Measurements from ENCODE around the gene FAM193A.

FAM193A gene

DNA sequence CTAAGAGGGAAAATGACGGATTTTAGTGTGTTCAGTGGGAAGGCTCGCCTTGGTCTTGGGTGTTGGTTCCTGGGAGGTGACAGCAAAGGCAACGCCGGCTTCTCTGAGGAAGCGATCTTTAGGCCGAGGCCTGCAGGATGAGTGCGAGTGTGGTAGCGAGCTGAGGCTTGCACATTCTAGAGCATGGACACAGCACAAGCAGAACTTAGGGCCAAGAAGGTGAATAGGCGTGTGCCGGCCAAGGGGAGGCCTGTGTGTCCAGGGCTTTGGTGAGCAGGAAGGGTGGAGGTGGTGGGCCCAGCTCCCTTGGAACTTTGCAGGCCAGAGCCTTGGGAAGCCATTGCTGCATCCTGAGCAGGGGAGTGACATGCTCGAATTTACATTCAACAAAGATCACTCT, 151.8 kb downstream of the FAM193A start:
- in situ Hi-C loops (cut with HindIII; ENCODE audit: low sequenced_read_pairs): no loop called here

DNA sequence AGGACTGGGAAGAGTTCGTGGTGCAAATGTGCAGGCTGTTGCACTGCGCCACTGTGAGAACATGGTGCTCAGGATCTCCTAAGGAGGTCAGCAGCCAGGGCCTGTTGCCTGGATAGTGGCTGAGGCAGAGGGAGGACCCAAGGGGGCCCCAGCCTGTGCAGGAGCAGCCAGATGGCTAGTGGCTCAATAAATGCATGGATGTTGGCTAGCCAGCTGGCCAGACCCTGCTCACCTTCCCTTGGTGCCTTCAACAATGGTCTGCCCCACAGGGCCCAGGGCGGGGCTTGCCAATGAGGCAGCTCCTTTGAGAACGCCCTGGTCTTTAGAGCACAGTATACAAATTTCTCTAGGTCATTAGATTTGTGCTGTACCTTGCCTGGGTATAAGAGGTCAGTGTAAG, 152.2 kb downstream of the FAM193A start:
- in situ Hi-C loops (cut with HindIII; ENCODE audit: low sequenced_read_pairs): no loop called here

DNA sequence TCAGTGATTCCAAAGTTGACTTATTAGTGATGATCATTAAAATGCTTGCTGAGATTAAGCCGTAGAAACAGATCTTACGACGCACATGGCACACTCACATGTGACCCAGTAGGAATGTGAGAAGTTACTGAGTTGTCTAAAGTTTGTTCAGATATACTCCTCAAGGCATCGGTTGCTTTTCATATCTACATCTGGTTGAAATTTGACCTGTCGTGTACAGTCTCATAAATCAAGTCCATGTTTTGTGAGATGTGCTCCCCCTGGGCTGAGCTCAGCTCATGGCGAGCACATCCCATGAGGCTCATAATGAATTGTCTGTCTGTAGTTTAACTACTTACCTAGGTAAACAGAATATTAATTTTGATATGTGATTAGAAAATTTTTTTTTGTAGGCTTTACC, 152.7 kb downstream of the FAM193A start:
- in situ Hi-C loops (cut with HindIII; ENCODE audit: low sequenced_read_pairs): no loop called here

DNA sequence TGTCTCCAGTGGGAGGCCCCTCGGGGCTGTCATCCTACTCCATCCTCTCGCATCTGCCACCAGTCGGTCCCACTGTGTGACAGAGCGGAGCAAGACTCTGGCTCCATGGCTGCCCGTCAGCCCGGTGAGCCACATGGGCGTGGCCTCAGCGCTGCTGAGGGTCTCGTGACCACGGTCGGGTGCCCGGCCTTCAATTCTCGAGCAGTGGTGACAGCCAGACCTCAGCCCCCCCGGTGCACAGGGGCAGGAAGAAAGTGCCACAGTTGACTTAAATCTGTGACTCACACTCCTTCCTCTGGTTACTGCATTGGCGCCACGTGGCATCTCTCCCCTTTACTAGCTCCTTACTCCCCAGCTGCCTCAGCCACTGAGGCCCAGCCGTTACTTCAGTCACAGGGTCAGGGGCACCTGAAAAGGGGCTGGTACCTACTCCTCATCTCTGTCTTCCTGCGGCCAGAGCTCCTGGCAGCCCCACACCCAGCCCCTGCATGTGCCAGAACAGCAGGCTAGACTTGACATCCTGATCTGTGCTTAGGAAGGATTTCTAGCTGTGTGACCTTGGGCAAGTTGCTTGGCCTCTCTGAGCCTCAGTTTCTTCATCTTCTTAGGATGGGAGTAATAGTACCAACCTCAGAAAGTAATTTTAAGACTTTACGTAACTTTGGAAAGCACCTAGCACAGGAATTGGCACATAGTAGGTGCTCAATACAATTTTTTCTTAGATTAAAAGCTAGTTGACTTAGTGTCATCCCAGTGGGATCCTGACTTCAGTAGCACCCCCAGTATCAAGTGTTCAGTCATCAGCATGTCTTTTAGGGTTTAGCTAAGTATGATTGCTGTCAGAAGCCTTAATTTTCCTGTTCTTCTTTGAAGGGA, 153.6 kb downstream of the FAM193A start:
- in situ Hi-C loops (cut with HindIII; ENCODE audit: low sequenced_read_pairs): no loop called here

DNA sequence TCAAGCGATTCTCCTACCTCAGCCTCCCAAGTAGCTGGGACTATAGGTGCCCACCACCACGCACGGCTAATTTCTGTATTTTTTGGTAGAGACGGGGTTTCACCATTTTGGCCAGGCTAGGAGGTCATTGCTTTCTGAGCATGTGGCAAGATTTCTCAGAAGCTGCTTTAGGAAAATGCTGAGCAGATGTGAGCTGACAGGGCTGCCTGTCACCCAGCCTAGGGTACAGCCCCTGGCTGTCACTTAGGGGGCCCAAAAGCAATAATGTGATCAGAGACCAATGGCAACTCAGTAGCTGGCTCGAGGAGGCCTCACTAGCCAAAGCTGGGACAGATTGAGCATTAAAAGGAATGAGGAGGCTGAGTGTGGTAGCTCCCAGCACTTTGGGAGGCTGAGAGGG, 154.9 kb downstream of the FAM193A start:
- in situ Hi-C loops (cut with HindIII; ENCODE audit: low sequenced_read_pairs): no loop called here

DNA sequence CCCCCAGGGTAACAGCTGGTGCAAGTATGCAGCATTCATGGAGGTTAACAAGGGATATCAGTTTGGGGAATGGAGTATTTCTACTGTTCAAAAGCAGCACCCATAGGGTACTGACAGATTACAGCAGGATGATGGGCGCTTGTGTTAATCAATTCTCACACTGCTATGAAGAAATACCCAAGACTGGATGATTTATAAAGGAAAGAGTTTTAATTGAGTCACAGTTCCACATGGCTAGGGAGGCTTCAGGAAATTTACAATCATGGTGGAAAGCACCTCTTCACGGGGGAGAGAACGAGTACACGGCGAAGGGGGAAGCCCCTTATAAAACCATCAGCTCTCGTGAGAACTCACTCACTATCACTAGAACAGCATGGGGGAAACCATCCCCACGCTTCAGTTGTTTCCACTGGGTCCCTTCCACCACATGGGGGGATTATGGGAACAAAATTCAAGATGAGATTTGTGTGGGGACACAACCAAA, 155.5 kb downstream of the FAM193A start:
- in situ Hi-C loops (cut with HindIII; ENCODE audit: low sequenced_read_pairs): no loop called here

DNA sequence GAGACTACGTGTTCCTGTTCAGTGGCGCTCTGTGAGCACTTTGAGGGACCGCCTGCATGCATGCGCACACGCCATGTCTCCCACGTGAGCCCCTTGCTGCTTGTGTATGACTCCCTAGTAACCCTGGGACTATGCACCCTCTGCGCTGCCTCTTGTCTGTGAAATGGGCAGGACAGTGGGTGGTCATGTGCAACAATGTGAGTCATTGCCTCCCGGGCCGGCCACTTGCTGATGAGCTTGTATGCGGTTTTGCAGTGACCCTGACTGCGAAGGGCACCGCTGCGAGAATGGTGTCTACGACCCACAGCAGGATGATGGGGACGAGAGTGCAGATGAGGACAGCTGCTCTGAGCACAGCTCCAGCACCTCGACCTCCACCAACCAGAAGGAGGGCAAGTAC, 158.2 kb downstream of the FAM193A start:
- in situ Hi-C loops (cut with HindIII; ENCODE audit: low sequenced_read_pairs): no loop called here

DNA sequence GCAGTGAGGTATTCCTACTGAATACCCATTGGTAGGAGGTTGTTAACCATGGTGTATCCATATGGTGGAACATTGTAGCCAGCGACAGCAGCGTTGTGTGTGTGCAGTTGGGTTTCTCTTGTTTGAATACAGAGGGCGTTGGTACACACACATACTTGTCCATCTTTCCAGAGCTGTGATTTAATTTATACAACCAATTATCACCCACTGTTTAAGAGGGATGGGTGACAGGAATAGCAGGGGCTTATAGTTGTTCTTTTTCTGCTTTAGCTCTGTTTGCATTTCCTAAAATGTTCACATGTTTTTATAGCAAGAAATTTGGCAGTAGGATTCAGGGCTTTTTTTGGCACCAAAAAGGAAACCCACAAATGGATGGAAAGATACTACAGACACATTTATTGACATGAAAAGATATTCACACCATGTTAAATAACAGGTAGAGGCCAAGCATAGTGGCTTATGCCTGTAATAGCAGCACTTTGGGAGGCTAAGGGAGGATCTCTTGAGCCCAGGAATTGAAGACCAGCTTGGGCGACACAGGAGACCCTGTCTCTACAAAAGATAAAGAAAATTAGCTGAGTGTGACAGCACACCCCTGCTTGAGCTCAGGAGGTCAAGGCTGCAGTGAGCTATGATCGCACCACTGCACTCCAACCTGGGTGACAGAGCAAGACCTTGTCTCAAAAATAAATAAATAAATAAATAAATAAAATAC, 159.1 kb downstream of the FAM193A start:
- in situ Hi-C loops (cut with HindIII; ENCODE audit: low sequenced_read_pairs): no loop called here

DNA sequence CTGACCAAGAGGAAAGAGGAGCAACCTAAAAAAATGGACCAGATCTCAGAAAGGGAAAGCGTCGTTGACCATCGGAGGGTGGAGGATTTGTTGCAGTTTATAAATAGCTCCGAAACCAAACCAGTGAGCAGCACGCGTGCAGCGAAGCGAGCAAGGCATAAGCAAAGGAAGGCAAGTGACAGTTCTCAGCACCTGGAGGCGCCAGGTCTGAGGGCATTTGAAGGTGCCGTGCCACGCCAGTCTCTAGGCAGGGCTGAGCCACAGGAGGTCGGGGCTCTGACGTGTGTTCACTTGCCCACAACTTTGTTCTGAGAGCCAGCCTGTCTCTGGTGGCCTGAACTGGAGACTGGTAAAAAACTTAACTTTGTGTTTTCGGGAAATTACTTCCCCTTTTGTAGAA, 160.0 kb downstream of the FAM193A start:
- in situ Hi-C loops (cut with HindIII; ENCODE audit: low sequenced_read_pairs): no loop called here

DNA sequence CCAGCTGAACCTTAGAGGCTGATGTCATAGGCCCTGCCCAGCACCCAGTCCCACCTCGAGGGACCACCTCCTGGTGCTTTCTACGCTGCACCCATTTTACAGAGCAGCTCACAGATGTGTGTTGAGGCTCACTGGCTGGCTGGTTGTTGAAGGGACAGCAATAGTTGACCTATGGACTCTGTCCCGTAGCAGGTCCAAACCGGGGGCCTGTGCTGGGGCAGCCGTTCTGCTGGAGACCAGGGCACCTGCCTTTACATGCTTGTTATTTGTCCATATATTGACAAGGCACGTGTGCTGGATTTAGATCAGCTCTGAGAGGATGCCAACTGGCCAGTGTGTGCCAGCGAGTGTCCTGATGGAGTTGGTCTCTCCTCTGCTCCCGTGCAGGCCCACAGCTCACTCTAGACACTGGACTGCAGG, 161.6 kb downstream of the FAM193A start:
- in situ Hi-C loops (cut with HindIII; ENCODE audit: low sequenced_read_pairs): no loop called here

DNA sequence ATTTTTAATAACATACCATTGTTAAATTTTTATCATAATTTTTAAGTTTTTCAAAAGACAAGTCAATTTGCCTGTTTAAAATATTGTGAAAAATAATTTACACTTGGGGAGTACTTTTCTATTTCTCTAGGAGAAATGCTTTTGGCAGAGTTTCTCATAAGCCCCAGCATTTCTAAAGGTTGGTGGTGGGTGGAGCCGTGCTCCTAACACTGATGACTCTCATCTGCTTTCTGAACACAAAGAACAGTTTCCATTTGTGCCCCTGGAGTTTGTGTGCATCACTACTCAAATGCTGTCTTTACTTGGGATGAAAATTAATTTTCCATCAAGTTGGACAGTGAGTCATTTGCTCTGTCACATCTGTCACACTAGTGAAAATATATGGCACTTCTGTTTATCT, 162.1 kb downstream of the FAM193A start:
- in situ Hi-C loops (cut with HindIII; ENCODE audit: low sequenced_read_pairs): no loop called here

DNA sequence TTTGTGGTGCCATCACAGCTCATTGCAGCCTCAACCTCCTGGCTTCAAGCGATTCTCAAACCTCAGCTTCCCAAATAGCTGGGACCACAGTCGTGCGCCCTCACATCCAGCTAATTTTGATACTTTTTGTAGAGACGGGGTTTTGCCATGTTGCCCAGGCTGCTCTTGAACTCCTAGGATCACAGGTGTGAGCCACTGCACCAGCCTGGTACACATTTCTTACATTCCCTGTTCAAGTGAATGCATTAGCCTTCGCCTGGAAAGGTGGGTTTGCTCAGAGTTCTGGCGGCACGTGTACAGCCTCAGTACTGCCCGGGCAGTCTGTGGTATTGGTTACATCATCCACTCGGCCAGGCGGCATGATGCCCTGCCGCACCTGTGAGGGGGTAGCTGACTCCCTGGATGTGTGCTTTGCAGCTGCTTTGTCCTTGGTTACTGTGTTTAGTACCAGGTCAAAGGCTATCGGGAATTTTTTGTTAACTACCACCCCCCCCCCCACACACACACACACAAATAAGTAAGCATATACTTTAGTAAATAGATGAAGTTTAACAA, 162.6 kb downstream of the FAM193A start:
- in situ Hi-C loops (cut with HindIII; ENCODE audit: low sequenced_read_pairs): no loop called here

DNA sequence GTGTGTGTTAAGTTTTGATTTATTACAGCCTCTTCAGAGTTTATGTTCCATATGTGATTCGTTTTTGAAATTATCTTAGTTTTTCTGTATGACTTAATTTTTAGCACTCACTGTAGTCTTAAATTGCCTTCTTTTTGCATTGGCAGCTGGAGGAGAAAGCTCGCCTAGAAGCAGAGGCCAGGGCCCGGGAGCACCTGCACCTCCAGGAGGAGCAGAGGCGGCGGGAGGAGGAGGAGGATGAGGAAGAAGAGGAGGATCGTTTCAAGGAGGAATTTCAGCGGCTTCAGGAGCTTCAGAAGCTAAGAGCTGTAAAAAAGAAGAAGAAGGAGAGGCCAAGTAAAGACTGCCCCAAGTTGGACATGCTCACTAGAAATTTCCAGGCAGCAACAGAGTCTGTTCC, 163.1 kb downstream of the FAM193A start:
- in situ Hi-C loops (cut with HindIII; ENCODE audit: low sequenced_read_pairs): no loop called here

DNA sequence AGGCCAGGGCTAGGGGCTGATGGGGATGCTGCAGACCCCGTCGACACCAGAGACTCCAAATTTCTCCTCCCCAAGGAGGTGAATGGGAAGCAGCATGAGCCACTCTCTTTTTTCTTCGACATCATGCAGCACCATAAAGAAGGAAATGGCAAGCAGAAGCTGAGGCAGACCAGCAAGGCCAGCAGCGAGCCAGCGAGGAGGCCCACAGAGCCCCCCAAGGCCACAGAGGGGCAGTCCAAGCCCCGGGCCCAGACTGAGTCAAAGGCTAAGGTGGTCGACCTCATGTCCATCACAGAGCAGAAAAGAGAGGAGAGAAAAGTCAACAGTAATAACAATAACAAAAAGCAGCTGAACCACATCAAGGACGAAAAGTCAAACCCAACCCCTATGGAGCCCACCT, 163.6 kb downstream of the FAM193A start:
- in situ Hi-C loops (cut with HindIII; ENCODE audit: low sequenced_read_pairs): no loop called here

DNA sequence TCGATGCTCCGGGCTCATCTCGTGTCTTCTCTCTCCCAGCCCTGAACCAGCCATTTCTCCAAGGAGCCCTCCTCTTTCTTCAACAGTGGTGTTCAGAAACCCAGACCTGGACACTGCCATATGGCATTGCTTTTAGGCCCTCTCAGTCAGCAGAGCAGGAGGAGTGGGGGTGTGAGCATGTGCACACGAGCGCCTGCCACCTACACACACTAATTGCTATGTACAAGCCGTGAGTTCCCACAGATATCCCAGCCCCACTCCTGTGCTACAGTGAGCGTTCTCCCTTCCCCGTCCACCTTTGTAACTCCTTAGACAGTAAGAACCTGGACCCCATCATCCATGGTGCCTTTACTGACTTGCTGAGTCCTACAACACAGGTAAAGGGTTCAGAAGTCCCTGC, 165.9 kb downstream of the FAM193A start:
- in situ Hi-C loops (cut with HindIII; ENCODE audit: low sequenced_read_pairs): no loop called here

DNA sequence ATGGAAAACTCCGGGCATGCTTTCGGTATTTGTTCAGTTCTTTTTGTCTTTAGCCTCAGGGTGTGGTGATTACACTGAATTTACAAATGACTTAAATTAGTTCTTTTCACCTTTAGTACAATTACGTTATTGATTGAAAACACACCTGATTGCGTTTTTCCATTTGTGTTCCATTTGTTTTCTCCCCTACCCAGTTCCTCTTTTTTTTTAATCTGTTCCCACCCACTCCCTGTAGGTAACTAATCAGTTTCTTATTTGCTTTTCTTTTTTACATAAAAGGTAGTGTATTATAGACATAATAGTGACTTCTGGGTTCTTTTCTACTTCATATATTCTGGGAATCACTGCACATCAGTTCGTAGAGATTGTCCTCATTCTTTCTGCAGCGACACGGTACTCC, 166.3 kb downstream of the FAM193A start:
- in situ Hi-C loops (cut with HindIII; ENCODE audit: low sequenced_read_pairs): no loop called here

DNA sequence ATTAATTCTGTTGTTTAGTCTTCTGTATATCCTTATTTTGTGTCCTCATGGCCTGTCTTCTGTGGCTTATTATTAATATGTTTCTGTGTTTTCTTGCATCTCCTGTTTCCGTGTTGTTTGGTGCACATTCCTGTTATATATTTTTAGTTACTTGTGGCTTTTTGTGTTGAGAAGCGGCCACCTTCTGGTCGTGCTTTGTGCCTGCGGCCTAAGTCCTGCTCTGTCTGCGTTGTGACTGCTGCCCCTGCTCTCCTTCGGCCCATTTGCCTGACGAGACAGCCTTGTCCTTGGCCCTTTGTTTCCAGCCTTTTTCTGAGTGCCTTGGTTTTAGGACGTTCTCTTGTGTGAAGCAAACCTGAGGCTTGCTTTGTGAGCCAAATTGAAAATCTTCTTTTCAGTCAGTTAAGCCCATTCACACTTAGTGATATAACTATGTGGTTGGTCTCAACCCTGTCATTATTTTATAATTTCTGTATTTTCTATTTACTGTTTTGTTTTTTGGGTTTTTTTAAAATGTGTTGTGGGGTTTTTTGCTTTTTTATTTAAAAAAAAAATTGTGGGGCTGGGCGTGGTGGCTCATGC, 175.9 kb downstream of the FAM193A start:
- in situ Hi-C loops (cut with HindIII; ENCODE audit: low sequenced_read_pairs): no loop called here

DNA sequence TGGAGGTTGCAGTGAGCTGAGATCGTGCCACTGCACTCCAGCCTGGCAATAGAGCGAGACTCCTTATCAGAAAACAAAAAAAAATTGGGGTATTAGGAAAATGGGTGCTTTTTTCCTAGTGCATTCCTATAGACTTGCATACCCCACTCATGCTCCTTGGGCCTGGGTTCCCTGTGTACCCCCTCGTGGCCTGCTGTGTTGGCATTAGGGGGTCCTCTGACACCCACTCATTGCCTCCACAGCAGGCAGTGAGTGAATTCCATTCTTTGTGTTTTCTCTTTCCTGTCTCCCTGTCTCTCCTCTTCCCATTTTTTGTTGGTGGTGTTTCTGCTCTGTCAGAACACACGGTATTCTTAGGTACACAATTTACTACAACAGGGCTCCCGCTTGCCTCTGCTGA, 176.9 kb downstream of the FAM193A start:
- in situ Hi-C loops (cut with HindIII; ENCODE audit: low sequenced_read_pairs): no loop called here

DNA sequence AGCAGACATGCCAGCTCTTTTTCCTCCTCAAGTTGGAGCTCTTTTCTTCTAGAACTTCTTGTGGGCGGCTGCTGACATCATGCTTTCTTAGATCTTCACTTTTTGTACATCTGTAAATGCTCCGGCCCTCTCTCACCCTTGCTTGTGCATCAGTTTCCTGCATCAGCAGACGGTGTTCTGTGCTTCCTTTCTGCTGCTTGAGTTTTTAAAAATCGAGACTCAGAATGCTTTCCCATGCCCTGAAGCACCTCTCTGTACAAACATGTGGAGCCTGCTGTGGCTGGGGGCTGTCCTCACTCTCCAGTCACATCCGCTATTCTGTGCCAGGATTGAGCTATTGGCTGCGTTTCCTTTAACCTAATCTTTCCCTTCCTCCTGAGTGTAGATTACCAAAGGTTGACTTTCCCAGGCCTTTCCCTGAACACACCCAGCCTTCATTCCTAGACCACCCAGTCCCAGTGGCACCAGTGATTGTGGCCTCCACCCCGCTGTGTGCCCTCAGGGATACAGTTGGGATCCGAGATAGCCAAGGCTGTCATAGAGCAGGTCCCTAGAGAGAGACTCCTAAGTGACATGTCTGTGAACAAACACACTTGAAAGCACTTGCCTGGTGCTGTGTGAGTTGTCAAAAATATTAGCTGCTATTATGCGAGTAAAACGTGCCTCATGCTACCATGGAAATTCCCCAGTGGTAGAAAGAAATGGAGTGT, 177.8 kb downstream of the FAM193A start:
- in situ Hi-C loops (cut with HindIII; ENCODE audit: low sequenced_read_pairs): no loop called here

DNA sequence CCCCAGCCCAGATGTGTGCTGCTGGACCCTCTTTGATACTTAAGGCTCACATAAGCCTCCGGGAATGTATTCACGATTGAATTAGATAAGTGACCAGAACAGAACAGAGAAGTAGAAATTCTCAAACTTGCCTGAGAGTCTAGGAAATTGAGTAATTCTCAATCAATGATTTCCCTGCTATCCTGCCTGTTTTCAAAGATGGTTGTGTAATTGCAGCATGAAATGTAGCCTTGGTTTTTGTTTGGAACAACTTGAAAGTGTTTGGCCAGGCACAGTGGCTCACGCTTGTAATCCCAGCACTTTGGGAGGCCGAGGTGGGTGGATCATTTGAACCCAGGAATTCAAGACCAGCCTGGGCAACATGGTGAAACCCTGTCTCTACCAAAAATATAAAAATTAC, 178.5 kb downstream of the FAM193A start:
- in situ Hi-C loops (cut with HindIII; ENCODE audit: low sequenced_read_pairs): no loop called here

DNA sequence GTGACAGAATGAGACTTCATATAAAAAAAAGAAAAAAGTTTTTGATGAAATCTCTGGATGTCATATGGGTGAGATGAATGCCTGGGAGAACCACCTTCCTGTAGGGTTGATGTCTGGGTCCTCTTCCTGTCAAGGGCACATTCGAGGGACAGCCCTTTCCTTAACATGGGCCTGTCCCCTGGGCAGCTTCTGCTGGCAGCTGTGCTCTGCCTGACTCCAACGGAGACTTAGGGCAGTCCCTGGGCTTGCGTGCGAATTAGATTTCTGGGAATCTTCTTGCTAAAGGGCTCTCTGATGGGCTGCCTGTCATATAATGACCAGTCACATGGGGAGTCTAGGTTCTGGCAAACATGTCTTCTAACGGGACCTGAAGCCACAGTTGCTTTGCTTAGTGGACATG, 179.0 kb downstream of the FAM193A start:
- in situ Hi-C loops (cut with HindIII; ENCODE audit: low sequenced_read_pairs): no loop called here

Data from DLD1 (cell line).